Effector CD8-positive, alpha-beta T cell (primary cell): ENCODE measurements around the gene OTOP3.

Source experiments
- DNase-seq: peaks from one replicate; lab custom pipeline; 2025; lab: John Stamatoyannopoulos, UW

OTOP3 gene

GRCh38 chr17:74939534-74939933 lies 3.8 kb downstream of the OTOP3 start:
- no peak for DNase-seq

- no peak for DNase-seq
These were observed 5.5 kb downstream of the OTOP3 start for GRCh38 chr17:74941128-74941725.

- no peak for DNase-seq
These were observed 8.3 kb downstream of the OTOP3 start for GRCh38 chr17:74943808-74944522.

GRCh38 chr17:74945543-74945942 lies 9.8 kb downstream of the OTOP3 start:
- DNase-seq = no peak

- DNase-seq = no peak
These were observed 10.9 kb downstream of the OTOP3 start for GRCh38 chr17:74946641-74947040.

- no peak for DNase-seq
These were observed 11.5 kb downstream of the OTOP3 start for GRCh38 chr17:74947041-74947754.

- no peak for DNase-seq
These were observed 13.9 kb downstream of the OTOP3 start for GRCh38 chr17:74949455-74950115.

GRCh38 chr17:74950207-74950606 lies 14.5 kb downstream of the OTOP3 start:
- DNase-seq = no peak

- DNase-seq = no peak
These were observed 15.4 kb downstream of the OTOP3 start for GRCh38 chr17:74951065-74951464.

- DNase-seq = no peak
These were observed 16.2 kb downstream of the OTOP3 start for GRCh38 chr17:74951680-74952421.

GRCh38 chr17:74952431-74953133 lies 16.9 kb downstream of the OTOP3 start:
- DNase-seq = no peak

GRCh38 chr17:74953134-74953687 lies 17.5 kb downstream of the OTOP3 start:
- DNase-seq = no peak

GRCh38 chr17:74954115-74954514 lies 18.4 kb downstream of the OTOP3 start:
- DNase-seq = no peak

GRCh38 chr17:74954665-74955421 lies 19.1 kb downstream of the OTOP3 start:
- DNase-seq = no peak

GRCh38 chr17:74956093-74956492 lies 20.4 kb downstream of the OTOP3 start:
- no peak for DNase-seq

GRCh38 chr17:74957935-74958740 lies 22.4 kb downstream of the OTOP3 start:
- DNase-seq = peak; percentile 69

GRCh38 chr17:74959826-74960515 lies 24.3 kb downstream of the OTOP3 start:
- DNase-seq = no peak

GRCh38 chr17:74960570-74961342 lies 25.1 kb downstream of the OTOP3 start:
- peak; percentile 7 for DNase-seq
